Activated CD8-positive, alpha-beta T cell treated with anti-CD3 and anti-CD28 coated beads for 36 hours (primary cell): Measurements from ENCODE around the gene TBC1D32. TPM values are rescaled to one million over a fixed set of nuclear protein-coding genes. Genes with fewer than 3 reads are reported as not detected.
"Not testable (repeated sequence)": the region's sequence is repeated elsewhere in the genome, so short reads cannot be mapped to it uniquely, and the experiment has no call there.

Source experiments
- ATAC-seq: fragments of 200-7000 bp; cut with Tn5 transposase; one replicate; pipeline ENCODE4 v1.10.0; 2021; ENCODE audit warnings: mild to moderate bottlenecking, moderate library complexity
- CTCF ChIA-PET: fragments of 350-600 bp; sonication (Branson Sonifier 250); formaldehyde crosslinking; loops from one replicate; lab custom pipeline; 2021; ENCODE audit warnings: antibody characterized with exemption; lab: Charles Lee
- POLR2A ChIA-PET: fragments of 350-600 bp; sonication (Branson Sonifier 250); formaldehyde crosslinking; loops from one replicate; lab custom pipeline; 2021; ENCODE audit warnings: antibody characterized with exemption; lab: Charles Lee
- DNase-seq: peaks from one replicate; pipeline ENCODE4 v3.0.0-alpha.2; 2020
- H3K27ac Mint-ChIP-seq: one replicate; pipeline ENCODE4 v1.8.0; 2021; ENCODE audit warnings: mild to moderate bottlenecking, mixed read lengths
- H3K27me3 Mint-ChIP-seq: one replicate; pipeline ENCODE4 v1.8.0; 2021; ENCODE audit warnings: mixed read lengths
- H3K36me3 Mint-ChIP-seq: one replicate; pipeline ENCODE4 v1.8.0; 2021; ENCODE audit warnings: low read depth, mixed read lengths
- H3K4me1 Mint-ChIP-seq: one replicate; pipeline ENCODE4 v1.8.0; 2021; ENCODE audit warnings: low read depth, mixed read lengths
- H3K4me3 Mint-ChIP-seq: one replicate; pipeline ENCODE4 v1.8.0; 2021; ENCODE audit warnings: mild to moderate bottlenecking, moderate library complexity, mixed read lengths
- H3K9me3 Mint-ChIP-seq: one replicate; pipeline ENCODE4 v1.8.0; 2021; ENCODE audit warnings: mixed read lengths
- CTCF ChIP-seq: fragments of 200-600 bp; IDR thresholded peaks from one replicate; pipeline ENCODE4 v1.8.0; 2022; ENCODE audit warnings: antibody characterized with exemption, mild to moderate bottlenecking
- intact Hi-C: fragments of 100-400 bp; cut with micrococcal nuclease; formaldehyde crosslinking; loops from one replicate; pipeline ENCODE4 v1.10.0; 2022
- total RNA-seq, 2 experiments: library from RNA; stranded (reverse); gene quantifications; one replicate each; pipeline ENCODE4 v1.2.3, GENCODE V29; 2021

The TBC1D32 gene
- total RNA-seq, 2 experiments from 2014 or later: 8.1 to 10.4 TPM

- no peak for DNase-seq
- intact Hi-C loops: no loop called here
Observed at GRCh38 chr6:121187200-121187832, 147.0 kb downstream of the TBC1D32 start.

GRCh38 chr6:121183742-121184141 is 150.5 kb downstream of the TBC1D32 start:
- no peak overlapping the region for H3K27ac Mint-ChIP-seq
- intact Hi-C loops: no loop called here
- no peak for ATAC-seq
- CTCF ChIA-PET: no interaction called here
- H3K4me3 Mint-ChIP-seq: no peak overlapping the region
- DNase-seq: no peak
- no peaks in the 10 kb centered on the region for H3K4me1 Mint-ChIP-seq
- H3K36me3 Mint-ChIP-seq: peaks cover 17% of the 10 kb centered on the region
- H3K27me3 Mint-ChIP-seq: no peaks in the 10 kb centered on the region
- TF ChIP-seq CTCF: no peak
- peaks cover 6% of the 10 kb centered on the region for H3K9me3 Mint-ChIP-seq
- POLR2A ChIA-PET: no interaction called here

More at GRCh38 chr6:121187200-121187832, 147.0 kb downstream of the TBC1D32 start:
- POLR2A ChIA-PET: no interaction called here
- no peak for ATAC-seq
- CTCF ChIA-PET: no interaction called here
- no peaks in the 10 kb centered on the region for H3K4me1 Mint-ChIP-seq
- H3K27me3 Mint-ChIP-seq: no peaks in the 10 kb centered on the region
- H3K27ac Mint-ChIP-seq: no peak overlapping the region
- no peaks in the 10 kb centered on the region for H3K9me3 Mint-ChIP-seq
- peaks cover 3% of the 10 kb centered on the region for H3K36me3 Mint-ChIP-seq
- no peak for TF ChIP-seq CTCF
- H3K4me3 Mint-ChIP-seq: no peak overlapping the region

- no peaks in the 10 kb centered on the region for H3K4me1 Mint-ChIP-seq
- peaks cover 28% of the 10 kb centered on the region for H3K36me3 Mint-ChIP-seq
- no peak overlapping the region for H3K27ac Mint-ChIP-seq
- intact Hi-C loops: no loop called here
- no peaks in the 10 kb centered on the region for H3K27me3 Mint-ChIP-seq
- ATAC-seq: no peak
- H3K9me3 Mint-ChIP-seq: peaks cover 6% of the 10 kb centered on the region
- CTCF ChIA-PET: no interaction called here
- no peak for DNase-seq
- no peak for TF ChIP-seq CTCF
- POLR2A ChIA-PET: no interaction called here
- no peak overlapping the region for H3K4me3 Mint-ChIP-seq
Observed at GRCh38 chr6:121175827-121176226, 158.5 kb downstream of the TBC1D32 start.

GRCh38 chr6:121172451-121172850 is 161.8 kb downstream of the TBC1D32 start:
- DNase-seq, H3K27ac Mint-ChIP-seq, intact Hi-C loops, CTCF ChIA-PET, H3K4me3 Mint-ChIP-seq, H3K4me1 Mint-ChIP-seq, ATAC-seq, H3K9me3 Mint-ChIP-seq, H3K27me3 Mint-ChIP-seq, POLR2A ChIA-PET: not testable (repeated sequence)
- H3K36me3 Mint-ChIP-seq: peaks cover 20% of the 10 kb centered on the region

- ATAC-seq (no peak), DNase-seq (no peak)
- peaks cover 15% of the 10 kb centered on the region for H3K36me3 Mint-ChIP-seq
- H3K9me3 Mint-ChIP-seq: peaks cover 1% of the 10 kb centered on the region
- no peaks in the 10 kb centered on the region for H3K27me3 Mint-ChIP-seq
- ChIA-PET POLR2A (no interaction called here), CTCF (no interaction called here)
- intact Hi-C loops: no loop called here
- TF ChIP-seq CTCF: no peak
- no peaks in the 10 kb centered on the region for H3K4me1 Mint-ChIP-seq
- H3K27ac Mint-ChIP-seq: no peak overlapping the region
- no peak overlapping the region for H3K4me3 Mint-ChIP-seq
Observed at GRCh38 chr6:121171879-121172278, 162.4 kb downstream of the TBC1D32 start.
